Smooth muscle cell of the coronary artery (primary cell): Measurements from ENCODE around the gene ZNF625. TPM values are rescaled to one million over a fixed set of nuclear protein-coding genes. Genes with fewer than 3 reads are reported as not detected.

ENCODE experiments used
- total RNA-seq: library from RNA; depleted of rRNA; stranded (reverse); fragments of >200 nt; gene quantifications from 2 replicates; pipeline ENCODE4 v1.2.3, GENCODE V29; 2014; ENCODE audit warnings: low replicate concordance

Gene ZNF625
- total RNA-seq: 6.1 and 13.7 TPM in 2 replicates

GRCh38 chr19:12156223-12157058, at the start of gene ZNF625:
Gene ZNF625 (minus strand): TSS chr19:12156734. CDS start chr19:12156558, 176 bp downstream.

GRCh38 chr19:12162882-12163806, 6.6 kb upstream of the ZNF625 start, which contains the start of gene ZNF136:
Gene ZNF136 (plus strand): TSS chr19:12163096. CDS start chr19:12163204, 108 bp downstream.

GRCh38 chr19:12139885-12140544, 16.5 kb downstream of the ZNF625 start, which contains the start of gene ZNF20:
Gene ZNF20 (minus strand): TSS chr19:12140350. CDS start chr19:12140182, 168 bp downstream.

Other genes starting within 250 kb of the ZNF625 start
- gene ZNF700, start 231.6 kb downstream of the ZNF625 start, total RNA-seq: 4.4 and 6.5 TPM in 2 replicates
- 1.2 and 2.3 TPM in 2 replicates for gene ZNF763, start 191.7 kb downstream of the ZNF625 start, total RNA-seq
- 3.2 and 5.1 TPM in 2 replicates for gene ZNF433, start 121.1 kb downstream of the ZNF625 start, total RNA-seq
- gene ZNF878, start 103.8 kb downstream of the ZNF625 start, total RNA-seq: 0.23 TPM in 2 replicates
- 6.3 and 6.8 TPM in 2 replicates for gene ZNF844, start 92.0 kb downstream of the ZNF625 start, total RNA-seq
- gene ZNF20, start 16.4 kb downstream of the ZNF625 start, total RNA-seq: 3.2 and 4.5 TPM in 2 replicates
- gene ZNF136, start 6.4 kb upstream of the ZNF625 start, total RNA-seq: 4.8 and 6.7 TPM in 2 replicates
- gene ZNF44, start 138.1 kb upstream of the ZNF625 start, total RNA-seq: 7.6 and 9.2 TPM in 2 replicates
- 3.5 and 3.7 TPM in 2 replicates for gene ZNF563, start 176.9 kb upstream of the ZNF625 start, total RNA-seq
- gene ZNF442, start 208.9 kb upstream of the ZNF625 start, total RNA-seq: 4.0 and 4.8 TPM in 2 replicates
- gene ZNF799, start 244.5 kb upstream of the ZNF625 start, total RNA-seq: 2.2 TPM in 2 replicates